ENCODE measurements around the gene SFXN3. TPM values are rescaled to one million over a fixed set of nuclear protein-coding genes. Genes with fewer than 3 reads are reported as not detected.

SFXN3 gene
- total RNA-seq, 1 experiment from 2014 or later, result 2.8 TPM

- Histone ChIP-seq H2BK20ac (ENCODE audit: low read depth, low read length, poor library complexity, severe bottlenecking) (no peak overlapping the region), H3K14ac (ENCODE audit: insufficient read depth, low read length) (no peak overlapping the region), H4K20me1 (ENCODE audit: control insufficient read depth, insufficient read depth, insufficient read length) (no peaks in the 10 kb centered on the region), H2BK120ac (ENCODE audit: low read depth, low read length, poor library complexity, severe bottlenecking) (no peak overlapping the region), H2BK5ac (ENCODE audit: insufficient read length, low read length) (no peak overlapping the region), H4K91ac (ENCODE audit: insufficient read length, low read depth, low read length) (no peak overlapping the region), H2BK15ac (ENCODE audit: low read depth, low read length) (no peak overlapping the region), H3K56ac (ENCODE audit: insufficient read length, low read depth, low read length) (no peak overlapping the region), H2AK5ac (ENCODE audit: insufficient read length, low read length) (no peak overlapping the region), H3K18ac (ENCODE audit: insufficient read length, low read depth, low read length) (no peak overlapping the region), H3K9ac (ENCODE audit: extremely low read depth, insufficient read length, low read length) (no peak overlapping the region), H3K23me2 (ENCODE audit: insufficient read length, low read depth, low read length, poor library complexity, severe bottlenecking) (no peaks in the 10 kb centered on the region), H3K4me2 (ENCODE audit: insufficient read depth, insufficient read length, low read length) (no peak overlapping the region), H3K27ac (ENCODE audit: insufficient read length, low read depth, low read length) (no peak overlapping the region), H3K4me1 (ENCODE audit: insufficient read depth, low read length) (no peaks in the 10 kb centered on the region; the same call in 1 of the 2 replicates), H3K23ac (ENCODE audit: insufficient read length, low read depth, low read length) (no peak overlapping the region), H3K4ac (ENCODE audit: low read depth, low read length) (no peak overlapping the region), H4K5ac (ENCODE audit: insufficient read length, low read depth, low read length) (no peak overlapping the region), H3T11ph (ENCODE audit: low read length) (no peak overlapping the region), H3K9me3 (ENCODE audit: control insufficient read depth, low read depth, low read length) (no peaks in the 10 kb centered on the region), H2BK12ac (ENCODE audit: insufficient read length, low read depth, low read length) (no peak overlapping the region), H4K8ac (replicated peaks; ENCODE audit: insufficient read length, low read depth, low read length) (no peak overlapping the region), H3K27me3 (ENCODE audit: insufficient read depth, low read length) (no peaks in the 10 kb centered on the region; the same call in 1 of the 2 replicates), H2AFZ (ENCODE audit: low read length) (no peak overlapping the region), H3K79me1 (ENCODE audit: insufficient read depth, low read depth, low read length, poor library complexity, severe bottlenecking) (no peaks in the 10 kb centered on the region), H3K79me2 (ENCODE audit: insufficient read depth, low read length) (no peaks in the 10 kb centered on the region)
- Mint-ChIP-seq H3K4me3 (no peak overlapping the region), H3K36me3 (ENCODE audit: insufficient read depth in 1 of 3, low read depth in 3 of 3) (no peaks in the 10 kb centered on the region), H3K27me3 (ENCODE audit: low read depth) (peaks cover 72% of the 10 kb centered on the region), H3K27ac (no peak overlapping the region), H3K9me3 (no peaks in the 10 kb centered on the region), H3K4me1 (peaks cover 3 to 14% of the 10 kb centered on the region in 2 experiments)
- no peak for DNase-seq
- no CpG with 5 or more reads among the region's 11 CpGs for WGBS (ENCODE audit: extremely low coverage, insufficient read length, low lambda C conversion rate)
- no peak for TF ChIP-seq CTCF (conservative IDR thresholded peaks at IDR 0.05)
These were observed 58.7 kb downstream of the SFXN3 start for GRCh38 chr10:101089520-101090299.

Measured in H9 (cell line).